Measurements from ENCODE around the gene IL23R. TPM values are rescaled to one million over a fixed set of nuclear protein-coding genes. Genes with fewer than 3 reads are reported as not detected.
"Not testable (repeated sequence)": the region's sequence is repeated elsewhere in the genome, so short reads cannot be mapped to it uniquely, and the experiment has no call there.

Gene IL23R
- polyA plus RNA-seq, 3 donors from 2014 or later = 0.12 to 1.4 (median 0.23) TPM

DNA sequence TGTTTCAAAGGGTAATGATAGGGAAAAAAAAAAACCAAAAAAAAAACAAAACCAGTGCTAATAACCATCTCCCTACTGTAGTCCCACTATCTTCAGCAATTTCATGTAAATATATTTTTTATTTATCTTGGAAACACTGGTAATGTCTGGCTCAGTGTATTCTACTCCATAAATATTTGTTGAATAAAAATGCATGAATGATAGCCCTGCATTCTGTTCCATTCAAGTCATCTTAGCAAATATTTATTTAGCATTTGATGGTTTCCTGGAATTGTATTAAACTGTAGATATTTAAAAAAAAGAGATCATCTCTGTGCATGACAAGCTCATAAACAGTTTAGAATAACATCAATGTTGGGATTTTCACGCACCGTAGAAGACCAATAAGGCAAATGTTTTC is 24.2 kb downstream of the IL23R start:
- Mint-ChIP-seq H3K27ac (no peak overlapping the region), H3K9me3 (no peaks in the 10 kb centered on the region), H3K4me1 (peaks cover 3 to 19% of the 10 kb centered on the region in 2 donors), H3K27me3 (ENCODE audit: low read depth in 3 of 3) (peaks cover 3 to 8% (median 6%) of the 10 kb centered on the region in 3 donors), H3K36me3 (no peaks in the 10 kb centered on the region), H3K4me3 (no peak overlapping the region)
- no peak for DNase-seq

DNA sequence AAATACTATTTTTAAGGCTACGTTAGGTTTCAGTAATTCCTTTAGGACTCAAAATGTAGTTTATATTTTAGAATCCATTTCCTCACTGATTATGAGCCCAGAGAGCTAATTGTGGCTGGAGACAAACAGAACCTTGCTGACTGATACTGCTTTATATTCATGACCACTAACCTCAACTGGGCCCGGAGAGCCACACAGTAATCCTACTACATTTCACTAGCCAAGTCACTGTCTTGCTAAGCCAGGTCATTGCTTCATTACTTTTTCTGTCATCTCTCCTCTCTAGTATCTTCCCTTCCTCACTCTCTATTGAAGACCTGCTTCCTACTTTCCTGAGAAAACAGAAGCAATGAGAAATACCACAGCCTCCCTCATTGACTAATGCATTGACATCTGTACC is 24.7 kb downstream of the IL23R start:
- H3K27me3 Mint-ChIP-seq (ENCODE audit: low read depth in 3 of 3) = peaks cover 3 to 8% (median 6%) of the 10 kb centered on the region in 3 donors
- no peak overlapping the region for H3K27ac Mint-ChIP-seq
- no peaks in the 10 kb centered on the region for H3K9me3 Mint-ChIP-seq
- no peaks in the 10 kb centered on the region for H3K36me3 Mint-ChIP-seq
- no peak for DNase-seq
- H3K4me1 Mint-ChIP-seq = peaks cover 8 to 23% of the 10 kb centered on the region in 2 donors
- no peak overlapping the region for H3K4me3 Mint-ChIP-seq

DNA sequence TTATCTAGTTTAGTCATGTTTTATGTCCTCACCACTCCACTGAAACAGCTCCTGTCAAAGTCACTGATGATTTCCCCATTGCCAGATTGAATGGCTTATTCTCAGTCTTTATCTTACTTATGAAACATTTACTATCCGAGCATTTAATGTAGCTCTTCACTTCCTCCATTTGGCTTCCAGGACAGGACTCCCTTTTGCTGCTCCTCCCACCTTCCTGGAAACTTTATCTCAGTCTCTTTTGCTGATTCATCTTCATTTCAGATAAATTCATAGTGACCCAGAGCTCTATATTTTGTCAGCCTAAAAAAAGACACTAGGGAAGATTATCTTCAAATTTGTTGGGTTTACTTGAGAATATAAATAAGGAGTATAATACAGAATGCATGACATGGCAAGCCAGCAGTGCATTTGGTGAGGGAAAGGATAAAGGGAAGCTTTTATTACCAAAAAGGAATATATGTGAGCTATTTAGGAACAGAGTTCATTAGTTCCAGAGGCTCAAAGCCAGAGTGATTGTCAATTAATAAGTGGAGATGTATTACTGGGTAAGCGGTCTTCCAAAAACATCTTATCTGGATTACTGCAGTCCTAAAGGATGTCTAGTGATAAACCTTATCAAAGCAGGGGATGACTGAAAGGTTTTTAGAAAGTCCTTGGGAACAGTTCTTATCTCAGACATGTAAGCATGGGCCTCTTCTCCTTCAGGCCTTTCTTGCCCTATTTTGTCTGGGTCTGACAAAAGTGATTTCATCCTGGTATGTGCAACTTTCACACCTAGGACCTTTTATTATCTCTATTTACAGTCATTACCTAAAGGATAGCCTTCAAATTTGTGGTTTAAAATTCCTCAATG is 25.6 kb downstream of the IL23R start:
- Mint-ChIP-seq H3K36me3 (no peaks in the 10 kb centered on the region), H3K4me3 (no peak overlapping the region), H3K4me1 (peaks cover 9 to 24% of the 10 kb centered on the region in 2 donors), H3K9me3 (no peaks in the 10 kb centered on the region), H3K27ac (no peak overlapping the region), H3K27me3 (ENCODE audit: low read depth in 3 of 3) (peaks cover 3 to 8% (median 6%) of the 10 kb centered on the region in 3 donors)
- no peak for DNase-seq

DNA sequence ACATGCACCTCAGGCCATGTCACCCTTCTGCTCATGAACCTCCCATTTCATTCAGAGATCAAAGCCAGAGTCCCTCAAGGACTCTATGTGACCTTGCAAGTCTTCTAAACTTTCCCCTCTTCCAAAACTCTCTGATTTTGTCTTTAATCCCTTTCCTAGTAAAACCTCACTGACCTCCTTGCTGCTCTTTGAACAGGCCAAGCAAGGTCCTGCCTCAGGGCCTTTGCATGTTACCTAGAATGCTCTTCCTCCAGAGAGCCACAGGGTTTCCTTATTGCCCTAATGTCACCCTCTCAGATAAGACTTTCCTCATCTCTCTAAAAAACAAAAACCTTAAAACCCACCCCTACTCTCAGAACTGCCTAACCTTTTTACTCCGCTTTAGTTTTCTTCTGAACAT is 26.6 kb downstream of the IL23R start:
- Mint-ChIP-seq H3K27ac (no peak overlapping the region), H3K27me3 (ENCODE audit: low read depth in 3 of 3) (peaks cover 3 to 8% (median 6%) of the 10 kb centered on the region in 3 donors), H3K4me3 (no peak overlapping the region), H3K9me3 (no peaks in the 10 kb centered on the region), H3K4me1 (peaks cover 9 to 24% of the 10 kb centered on the region in 2 donors), H3K36me3 (no peaks in the 10 kb centered on the region)
- DNase-seq = no peak

DNA sequence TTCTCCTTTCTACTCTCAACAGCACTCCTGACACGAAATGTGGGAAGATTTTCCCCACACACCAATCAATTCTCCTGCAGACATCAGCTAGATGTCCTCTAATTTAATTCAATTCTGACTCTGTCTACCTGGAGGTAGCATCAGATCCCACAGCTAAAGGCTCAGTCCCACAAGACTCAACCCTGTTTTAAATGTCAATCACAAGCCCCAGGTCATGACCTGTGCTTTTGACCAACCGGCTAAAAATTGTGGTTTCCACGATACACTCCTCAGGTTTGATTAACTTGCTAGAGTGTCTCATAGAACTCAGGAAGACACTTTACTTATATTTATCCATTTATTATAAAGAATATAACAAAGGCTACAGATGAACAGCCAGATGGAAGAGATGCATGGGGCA is 27.4 kb downstream of the IL23R start:
- H3K27ac Mint-ChIP-seq = peak overlapping the region in 4 of 6 donors; percentile 74 to 85 (median 83)
- peak overlapping the region in 2 of 5 donors; percentile 51 to 84 for H3K4me3 Mint-ChIP-seq

DNA sequence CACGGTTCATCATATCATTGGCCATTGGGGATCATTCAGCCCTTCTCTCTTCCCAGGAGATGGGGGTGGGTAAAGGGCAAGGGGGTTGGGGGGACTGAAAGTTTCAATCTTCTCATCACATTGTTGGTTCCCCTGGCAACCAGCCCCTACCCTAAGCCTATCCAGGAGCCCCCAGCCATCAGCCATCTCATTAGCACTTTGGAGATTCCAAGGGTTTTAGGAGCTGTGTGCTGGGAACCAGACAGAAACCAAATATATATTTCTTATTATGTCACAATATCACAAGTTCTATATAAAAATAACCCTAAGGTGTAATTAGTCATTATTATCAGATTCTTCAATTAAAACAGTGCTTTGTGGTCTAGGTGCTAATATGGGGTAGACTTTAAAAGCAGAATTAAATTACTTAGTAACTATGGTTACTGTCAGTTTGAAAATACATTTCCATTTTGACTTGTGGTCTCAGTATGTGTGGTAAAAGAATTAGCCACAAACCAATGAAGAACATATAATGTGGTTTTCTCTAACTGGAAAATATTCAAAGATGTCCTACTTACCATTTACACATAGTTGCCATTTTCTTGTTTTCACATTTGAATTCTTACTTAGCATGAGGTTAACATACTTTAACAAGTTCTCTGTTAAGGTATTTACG is 28.1 kb downstream of the IL23R start:
- Mint-ChIP-seq H3K27ac (peak overlapping the region in 5 of 6 donors; percentile 78 to 94 (median 84)), H3K9me3 (no peaks in the 10 kb centered on the region), H3K36me3 (no peaks in the 10 kb centered on the region), H3K4me1 (peaks cover 9 to 24% of the 10 kb centered on the region in 2 donors), H3K4me3 (peak overlapping the region; percentile 51 to 84 (median 67)), H3K27me3 (ENCODE audit: low read depth in 3 of 3) (peaks cover 3 to 8% (median 6%) of the 10 kb centered on the region in 3 donors)
- peak; percentile 76 to 85 (median 81) for DNase-seq

More for the DNA sequence above, 27.4 kb downstream of the IL23R start:
- peaks cover 3 to 8% (median 6%) of the 10 kb centered on the region in 3 donors for H3K27me3 Mint-ChIP-seq (ENCODE audit: low read depth in 3 of 3)
- H3K4me1 Mint-ChIP-seq = peaks cover 9 to 24% of the 10 kb centered on the region in 2 donors
- no peaks in the 10 kb centered on the region for H3K9me3 Mint-ChIP-seq
- no peak for DNase-seq
- H3K36me3 Mint-ChIP-seq = no peaks in the 10 kb centered on the region

DNA sequence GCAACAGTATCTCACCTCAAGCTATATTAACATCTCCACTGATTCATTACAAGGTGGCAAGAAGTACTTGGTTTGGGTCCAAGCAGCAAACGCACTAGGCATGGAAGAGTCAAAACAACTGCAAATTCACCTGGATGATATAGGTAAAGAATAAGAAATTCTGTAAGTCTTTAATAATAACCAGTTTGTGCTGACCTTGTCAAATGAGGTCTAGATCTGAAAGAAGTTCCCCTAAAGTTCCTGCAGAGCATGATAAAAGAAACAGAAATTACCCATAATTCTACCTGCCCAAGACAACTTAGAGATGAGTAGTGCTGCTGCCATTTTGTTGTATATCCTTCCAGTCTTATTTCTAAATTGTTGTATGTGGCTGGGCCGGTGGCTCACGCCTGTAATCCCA is 34.5 kb downstream of the IL23R start:
- DNase-seq = no peak
- Mint-ChIP-seq H3K4me3 (no peak overlapping the region), H3K27ac (no peak overlapping the region), H3K4me1 (peaks cover 3% of the 10 kb centered on the region in 2 donors), H3K36me3 (no peaks in the 10 kb centered on the region), H3K9me3 (no peaks in the 10 kb centered on the region), H3K27me3 (ENCODE audit: low read depth in 3 of 3) (peaks cover 0 to 2% (median 1%) of the 10 kb centered on the region in 3 donors)

DNA sequence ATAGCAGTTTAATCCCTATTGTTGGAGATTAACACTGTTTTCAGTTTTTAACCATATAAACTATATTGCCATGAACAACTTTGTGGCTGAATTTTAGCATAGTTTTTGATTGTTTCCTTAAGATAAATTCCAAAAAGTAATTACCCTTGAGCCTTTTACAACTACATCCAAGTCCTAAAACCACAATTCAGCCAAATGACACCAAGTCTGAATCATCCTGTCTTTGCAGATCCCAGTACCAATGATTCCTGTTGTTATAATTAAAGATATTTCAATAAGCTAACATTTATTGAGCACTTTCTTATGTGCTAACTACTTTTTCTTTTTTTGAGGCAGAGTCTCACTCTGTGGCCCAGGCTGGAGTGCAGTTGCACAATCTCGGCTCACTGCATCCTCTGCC is 35.6 kb downstream of the IL23R start:
- Mint-ChIP-seq H3K27me3 (ENCODE audit: low read depth in 3 of 3) (peaks cover 0 to 2% (median 1%) of the 10 kb centered on the region in 3 donors), H3K27ac (no peak overlapping the region), H3K4me3 (no peak overlapping the region), H3K36me3 (no peaks in the 10 kb centered on the region), H3K4me1 (no peaks in the 10 kb centered on the region), H3K9me3 (no peaks in the 10 kb centered on the region)
- DNase-seq = no peak

DNA sequence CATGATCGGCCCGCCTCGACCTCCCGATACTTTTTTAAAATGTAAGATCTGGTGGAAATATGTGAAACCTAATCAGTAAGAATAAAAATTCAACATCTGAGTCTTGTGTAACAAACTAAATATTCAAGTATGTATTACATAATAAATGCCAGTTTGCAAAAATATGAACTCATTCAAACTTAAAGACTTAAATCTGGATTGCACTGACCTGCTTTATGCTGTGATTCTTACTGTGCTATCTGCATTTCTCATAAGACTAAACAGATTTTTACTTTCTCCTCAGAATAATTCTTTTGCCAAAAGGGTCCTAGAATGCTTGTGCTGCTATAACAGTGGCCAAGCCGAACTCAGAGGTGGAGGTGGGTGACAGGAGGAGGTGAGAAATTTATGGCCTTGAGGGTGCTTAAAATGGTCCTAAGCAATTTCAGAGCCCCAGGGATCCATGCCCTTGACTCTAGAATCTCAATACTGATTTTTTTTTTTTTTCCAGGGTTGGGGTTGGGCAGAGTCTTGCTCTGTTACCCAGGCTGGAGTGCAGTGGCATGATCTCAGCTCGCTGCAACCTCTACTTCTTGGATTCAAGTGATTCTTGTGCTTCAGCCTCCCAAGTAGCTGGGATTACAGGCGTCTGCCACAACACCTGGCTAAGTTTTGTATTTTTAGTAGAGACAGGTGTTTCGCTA is 38.2 kb downstream of the IL23R start:
- no peaks in the 10 kb centered on the region for H3K9me3 Mint-ChIP-seq
- H3K27ac Mint-ChIP-seq = no peak overlapping the region
- no peaks in the 10 kb centered on the region for H3K4me1 Mint-ChIP-seq

DNA sequence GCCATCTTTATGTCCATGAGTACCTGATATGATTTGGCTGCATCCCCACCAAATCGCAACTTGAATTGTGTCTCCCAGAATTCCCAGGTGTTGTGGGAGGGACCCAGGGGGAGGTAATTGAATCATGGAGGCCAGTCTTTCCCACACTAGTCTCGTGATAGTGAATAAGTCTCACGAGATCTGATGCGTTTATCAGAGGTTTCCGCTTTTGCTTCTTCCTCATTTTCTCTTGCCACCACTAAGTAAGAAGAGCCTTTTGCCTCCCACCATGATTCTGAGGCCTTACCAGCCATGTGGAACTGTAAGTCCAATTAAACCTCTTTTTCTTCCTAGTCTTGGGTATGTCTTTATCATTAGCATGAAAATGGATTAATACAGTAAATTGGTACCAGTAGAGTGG is 41.1 kb downstream of the IL23R start:
- not testable (repeated sequence) for H3K4me1 Mint-ChIP-seq; H3K27me3 Mint-ChIP-seq (ENCODE audit: low read depth in 3 of 3); DNase-seq; H3K36me3 Mint-ChIP-seq; H3K4me3 Mint-ChIP-seq; H3K9me3 Mint-ChIP-seq
- H3K27ac Mint-ChIP-seq = peak overlapping the region in 1 of 6 donors; percentile 7

More for the DNA sequence above, 38.2 kb downstream of the IL23R start:
- Mint-ChIP-seq H3K4me3 (no peak overlapping the region), H3K36me3 (no peaks in the 10 kb centered on the region), H3K27me3 (ENCODE audit: low read depth in 3 of 3) (peaks cover 0 to 4% (median 2%) of the 10 kb centered on the region in 3 donors)
- no peak for DNase-seq

DNA sequence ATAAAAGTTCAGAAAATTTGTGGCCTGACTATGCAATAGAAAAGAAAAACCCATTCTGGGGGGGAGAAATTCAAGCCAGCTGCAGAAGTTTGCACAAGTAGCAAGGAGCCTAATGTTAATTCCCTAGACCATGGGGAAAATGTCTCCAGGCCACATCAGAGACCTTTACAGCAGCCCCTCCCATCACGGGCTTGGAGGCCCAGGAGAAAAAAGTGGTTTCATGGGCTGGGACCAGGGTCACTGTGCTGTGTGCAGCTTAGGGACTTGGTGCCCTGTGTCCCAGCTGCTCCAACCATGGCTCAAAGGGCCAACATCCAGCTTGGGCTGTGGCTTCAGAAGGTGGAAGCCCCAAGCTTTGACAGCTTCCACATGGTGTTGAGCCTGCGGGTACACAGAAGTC is 42.0 kb downstream of the IL23R start:
- no peak overlapping the region for H3K4me3 Mint-ChIP-seq
- H3K4me1 Mint-ChIP-seq = peaks cover 6 to 14% of the 10 kb centered on the region in 2 donors
- H3K27ac Mint-ChIP-seq = peak overlapping the region in 1 of 6 donors; percentile 43
- no peak for DNase-seq
- H3K9me3 Mint-ChIP-seq = no peaks in the 10 kb centered on the region
- H3K36me3 Mint-ChIP-seq = no peaks in the 10 kb centered on the region
- peaks cover 0 to 2% (median 0%) of the 10 kb centered on the region in 3 donors for H3K27me3 Mint-ChIP-seq (ENCODE audit: low read depth in 3 of 3)

DNA sequence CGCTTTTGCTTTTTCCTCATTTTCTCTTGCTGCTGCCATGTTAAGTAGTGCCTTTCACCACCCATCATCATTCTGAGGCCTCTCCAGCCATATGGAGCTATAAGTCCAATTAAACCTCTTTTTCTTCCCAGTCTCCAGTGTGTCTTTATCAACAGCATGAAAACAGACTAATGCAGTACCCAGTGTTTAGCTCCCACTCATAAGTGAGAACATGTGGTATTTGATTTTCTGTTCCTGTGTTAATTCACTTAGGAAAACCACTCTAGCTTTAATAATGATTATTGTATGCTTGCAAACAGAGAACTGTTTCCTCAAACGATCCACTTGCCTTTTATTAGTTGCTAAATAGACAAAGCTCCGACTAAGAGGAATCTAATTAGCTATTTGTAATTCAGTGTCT is 43.3 kb downstream of the IL23R start:
- Mint-ChIP-seq H3K36me3 (no peaks in the 10 kb centered on the region), H3K9me3 (no peaks in the 10 kb centered on the region), H3K4me1 (peaks cover 11 to 22% of the 10 kb centered on the region in 2 donors), H3K4me3 (no peak overlapping the region), H3K27me3 (ENCODE audit: low read depth in 3 of 3) (peaks cover 0 to 2% (median 0%) of the 10 kb centered on the region in 3 donors), H3K27ac (peak overlapping the region in 1 of 6 donors; percentile 36)
- DNase-seq = no peak

DNA sequence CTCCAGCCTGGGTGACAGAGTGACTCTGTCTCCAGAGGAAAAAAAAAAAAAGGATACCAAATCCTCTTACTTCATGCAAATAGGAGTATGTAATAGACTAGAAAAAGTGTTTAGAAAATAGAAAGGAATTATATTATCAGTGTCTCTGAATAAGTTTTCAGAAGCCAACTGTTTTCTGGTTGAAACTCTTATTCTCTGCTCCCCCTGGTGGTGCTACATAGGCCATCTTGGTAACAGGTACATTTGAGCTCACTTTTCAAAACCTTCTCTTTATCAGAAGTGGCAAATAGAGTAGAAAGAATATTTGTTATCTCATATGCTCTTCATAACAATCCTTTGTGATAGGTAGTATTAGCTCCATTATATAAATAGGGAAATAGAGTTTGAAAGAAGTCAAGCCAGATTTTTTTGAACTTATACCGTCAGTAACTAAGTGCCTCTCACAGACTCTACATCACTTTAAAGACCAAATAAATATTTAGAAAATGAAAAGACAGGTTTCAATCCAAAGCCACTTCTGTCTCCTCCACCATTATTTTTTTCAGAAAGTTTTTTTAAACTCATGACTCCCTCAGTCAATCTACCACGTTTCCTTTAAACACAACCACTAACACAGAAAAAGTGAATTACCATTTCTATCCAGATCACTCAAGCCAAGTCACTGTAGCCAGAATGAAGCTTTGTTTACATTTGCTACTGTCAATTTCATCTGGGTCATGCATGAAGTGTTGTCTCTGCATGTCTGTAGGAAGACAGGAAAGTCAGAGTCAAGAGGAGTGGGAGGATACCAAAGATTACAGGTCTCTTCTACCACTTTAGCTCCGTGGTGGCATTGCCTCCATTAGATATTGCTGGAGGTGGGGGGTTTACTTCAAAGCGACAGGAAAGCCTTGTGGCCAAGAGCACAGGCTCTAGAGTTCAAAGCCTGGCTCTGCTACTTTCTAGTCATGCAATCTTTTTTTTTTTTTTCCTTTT is 45.6 kb downstream of the IL23R start:
- Mint-ChIP-seq H3K36me3 (no peaks in the 10 kb centered on the region), H3K27ac (peak overlapping the region in 5 of 6 donors; percentile 1 to 73 (median 57)), H3K27me3 (ENCODE audit: low read depth in 3 of 3) (peaks cover 0 to 2% (median 0%) of the 10 kb centered on the region in 3 donors), H3K9me3 (no peaks in the 10 kb centered on the region), H3K4me1 (peaks cover 14 to 29% of the 10 kb centered on the region in 2 donors), H3K4me3 (no peak overlapping the region)
- DNase-seq = peak; percentile 37 to 61 (median 53)
